Sigmoid colon (tissue), 4 donors: ENCODE data around the gene DCST1.

Experiments used
- POLR2A ChIP-seq, 2 donors: fragments of 450-650 bp; IDR thresholded peaks; one replicate each; pipeline ENCODE4 v1.6.1; 2016; ENCODE audit warnings: antibody characterized with exemption in 2 of 2, mild to moderate bottlenecking in 2 of 2, moderate library complexity in 2 of 2
- POLR2AphosphoS5 ChIP-seq, 4 donors: sonication (generic); formaldehyde crosslinking; IDR thresholded peaks; one replicate each; pipeline ENCODE4 v1.6.1; 2017; ENCODE audit warnings: antibody characterized with exemption in 4 of 4
- TF ChIP-seq, protein P1 (sequence below), 4 experiments: fragments of 450-650 bp in 3 of 4; fragments of 200-600 bp in 1 of 4; IDR thresholded peaks; one replicate each; pipeline ENCODE4 v1.5.1; 2016 to 2019; ENCODE audit warnings: antibody characterized with exemption in 4 of 4, mild to moderate bottlenecking in 3 of 4, moderate library complexity in 2 of 4

DNA sequence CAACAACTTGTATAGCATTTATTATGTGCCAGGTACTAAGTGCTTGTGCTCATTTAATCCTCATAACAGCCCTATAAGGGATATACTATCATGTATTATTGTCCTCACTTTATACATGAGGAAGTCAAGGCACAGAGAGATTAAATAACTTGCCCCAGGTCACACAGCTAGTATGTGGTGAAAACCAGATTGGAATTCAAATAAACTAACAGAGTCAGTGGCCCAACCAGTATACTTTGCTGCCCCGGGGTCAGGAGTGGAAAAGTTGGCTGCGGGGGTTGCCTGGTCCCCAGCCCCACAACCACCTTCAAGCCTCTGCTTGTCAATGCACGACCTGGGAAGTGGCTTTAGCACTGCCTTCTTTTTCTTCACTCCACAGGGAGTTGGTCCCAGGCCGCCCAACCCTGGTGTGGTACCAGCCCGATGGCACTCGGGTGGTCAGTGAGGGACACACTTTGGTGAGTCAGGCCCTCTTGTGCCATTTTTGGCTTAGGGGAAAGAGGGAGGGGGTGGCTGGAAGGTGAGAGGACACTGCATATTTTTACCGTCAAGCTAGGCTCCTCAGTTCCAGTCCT is 20.0 kb downstream of the DCST1 start:
- TF ChIP-seq, protein P1, sequence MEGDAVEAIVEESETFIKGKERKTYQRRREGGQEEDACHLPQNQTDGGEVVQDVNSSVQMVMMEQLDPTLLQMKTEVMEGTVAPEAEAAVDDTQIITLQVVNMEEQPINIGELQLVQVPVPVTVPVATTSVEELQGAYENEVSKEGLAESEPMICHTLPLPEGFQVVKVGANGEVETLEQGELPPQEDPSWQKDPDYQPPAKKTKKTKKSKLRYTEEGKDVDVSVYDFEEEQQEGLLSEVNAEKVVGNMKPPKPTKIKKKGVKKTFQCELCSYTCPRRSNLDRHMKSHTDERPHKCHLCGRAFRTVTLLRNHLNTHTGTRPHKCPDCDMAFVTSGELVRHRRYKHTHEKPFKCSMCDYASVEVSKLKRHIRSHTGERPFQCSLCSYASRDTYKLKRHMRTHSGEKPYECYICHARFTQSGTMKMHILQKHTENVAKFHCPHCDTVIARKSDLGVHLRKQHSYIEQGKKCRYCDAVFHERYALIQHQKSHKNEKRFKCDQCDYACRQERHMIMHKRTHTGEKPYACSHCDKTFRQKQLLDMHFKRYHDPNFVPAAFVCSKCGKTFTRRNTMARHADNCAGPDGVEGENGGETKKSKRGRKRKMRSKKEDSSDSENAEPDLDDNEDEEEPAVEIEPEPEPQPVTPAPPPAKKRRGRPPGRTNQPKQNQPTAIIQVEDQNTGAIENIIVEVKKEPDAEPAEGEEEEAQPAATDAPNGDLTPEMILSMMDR (IDR thresholded peaks at IDR 0.05), result no peak
- TF ChIP-seq POLR2A (IDR thresholded peaks at IDR 0.05) (no peak), POLR2AphosphoS5 (IDR thresholded peaks at IDR 0.05) (no peak)
